Activated CD4-positive, alpha-beta T cell treated with anti-CD3 and anti-CD28 coated beads, Interleukin-2, amount 10 ng/mL, durations not matched to agents 24 days and 14 days (primary cell): ENCODE data around the gene FBXW9. TPM values are rescaled to one million over a fixed set of nuclear protein-coding genes. Genes with fewer than 3 reads are reported as not detected.
"Not testable (repeated sequence)": the region's sequence is repeated elsewhere in the genome, so short reads cannot be mapped to it uniquely, and the experiment has no call there.

ENCODE experiments used
- DNase-seq: peaks from one replicate; pipeline ENCODE4 v3.0.0; 2022
- H3K27ac Mint-ChIP-seq: one replicate; pipeline ENCODE4 v1.8.0; 2022; ENCODE audit warnings: mild to moderate bottlenecking, mixed read lengths
- H3K27me3 Mint-ChIP-seq: one replicate; pipeline ENCODE4 v1.8.0; 2022; ENCODE audit warnings: mixed read lengths
- H3K36me3 Mint-ChIP-seq: one replicate; pipeline ENCODE4 v1.8.0; 2022; ENCODE audit warnings: low read depth, mild to moderate bottlenecking, mixed read lengths
- H3K4me1 Mint-ChIP-seq: one replicate; pipeline ENCODE4 v1.8.0; 2021; ENCODE audit warnings: mixed read lengths
- H3K4me3 Mint-ChIP-seq: one replicate; pipeline ENCODE4 v1.8.0; 2022; ENCODE audit warnings: mild to moderate bottlenecking, moderate library complexity, mixed read lengths
- H3K9me3 Mint-ChIP-seq: one replicate; pipeline ENCODE4 v1.8.0; 2021; ENCODE audit warnings: mixed read lengths
- intact Hi-C: fragments of 100-400 bp; cut with micrococcal nuclease; formaldehyde crosslinking; loops from one replicate; pipeline ENCODE4 v1.15.1; 2023
- total RNA-seq: library from RNA; stranded (reverse); gene quantifications from 2 replicates; pipeline ENCODE4 v1.2.3, GENCODE V29; 2022

The FBXW9 gene
- total RNA-seq, 1 donor from 2014 or later: 12.4 TPM

DNA sequence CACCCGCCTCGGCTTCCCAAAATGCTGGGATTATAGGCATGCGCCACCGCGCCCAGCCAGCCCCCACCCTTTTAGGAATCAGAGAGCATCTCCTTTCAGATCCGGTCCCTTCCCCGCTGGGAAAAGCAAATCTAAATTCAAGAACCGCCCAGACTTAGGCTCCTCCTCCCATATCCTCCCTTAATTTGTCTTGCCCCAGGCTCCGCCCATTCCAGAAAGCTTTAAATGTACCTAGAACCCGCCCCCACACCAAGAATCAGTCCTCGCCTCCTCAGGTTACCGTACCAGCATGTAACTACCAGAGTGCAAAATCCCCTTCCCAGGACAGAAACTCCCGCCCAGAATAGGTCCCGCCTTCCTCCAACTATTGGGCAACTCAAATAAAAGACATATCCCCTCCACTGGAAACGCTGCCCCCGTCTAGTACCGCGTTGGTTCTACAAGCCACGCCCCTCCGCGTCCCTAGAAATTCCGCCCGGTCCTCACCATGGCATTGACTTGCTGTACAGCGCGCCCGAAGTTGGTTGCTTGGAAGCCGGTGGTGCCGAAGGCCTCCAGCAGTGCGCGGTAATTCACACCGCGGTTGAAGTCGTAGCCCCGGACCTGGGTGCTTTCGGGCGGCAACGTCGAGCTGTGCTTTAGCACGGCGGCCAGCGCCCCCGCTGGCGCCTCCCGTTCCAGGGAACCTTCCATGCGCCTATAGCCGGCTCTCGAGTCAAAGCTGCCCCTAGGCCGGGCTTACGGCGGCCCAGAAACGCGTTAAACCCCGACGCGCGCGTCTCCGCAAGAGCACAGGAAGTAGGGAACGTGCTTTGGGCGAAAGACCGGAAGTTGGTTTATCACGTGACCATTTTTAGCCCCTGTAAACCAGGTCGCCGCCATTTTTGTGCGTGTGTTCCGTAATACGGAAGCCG lies 15.1 kb downstream of the FBXW9 start, which contains the start of gene DHPS:
Gene DHPS, minus strand, starts transcription at position 807 of the 914 bp plus-strand sequence. Its CDS starts 114 bp downstream, at position 693.
- peak within 1 kb of the TSS; percentile 92 for H3K27ac Mint-ChIP-seq
- H3K36me3 Mint-ChIP-seq: peaks cover 32% of the 10 kb centered on the region
- intact Hi-C loops: loop anchor here (1.0 to 2.0 kb wide), 3 partner anchors 12 to 41 kb away; partner anchors contain the start of gene FBXW9
- peaks cover 20% of the 10 kb centered on the region for H3K4me1 Mint-ChIP-seq
- H3K27me3 Mint-ChIP-seq: no peaks in the 10 kb centered on the region
- H3K4me3 Mint-ChIP-seq: peak within 1 kb of the TSS; percentile 94
- DNase-seq: peak; percentile 97
- no peaks in the 10 kb centered on the region for H3K9me3 Mint-ChIP-seq

DNA sequence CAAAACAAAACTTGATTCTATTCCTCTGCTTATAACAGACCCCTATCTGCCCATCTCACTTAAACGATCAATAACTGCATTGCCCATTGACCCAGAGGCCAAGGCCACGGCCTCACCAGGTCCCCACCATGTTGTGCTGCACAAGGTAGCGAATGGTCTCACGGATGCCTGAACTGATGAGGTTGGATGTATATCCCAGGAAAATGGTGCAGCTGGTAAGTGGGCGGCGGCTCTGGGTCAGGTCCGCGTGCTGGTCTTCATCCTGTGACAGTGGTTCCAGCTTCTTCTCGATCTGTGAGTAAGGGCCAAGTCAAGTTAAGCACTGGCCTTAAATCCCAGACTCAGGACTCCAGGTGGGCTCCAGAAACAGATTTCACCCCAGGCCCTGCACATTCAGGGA lies 16.4 kb downstream of the FBXW9 start:
- intact Hi-C loops: loop anchor here (2.0 kb wide), 1 partner anchor 17 kb away; the partner anchor contains the start of gene FBXW9
- Mint-ChIP-seq H3K4me1 (peaks cover 22% of the 10 kb centered on the region), H3K4me3 (peak overlapping the region; percentile 63), H3K27me3 (no peaks in the 10 kb centered on the region), H3K9me3 (no peaks in the 10 kb centered on the region), H3K27ac (no peak overlapping the region), H3K36me3 (peaks cover 40% of the 10 kb centered on the region)
- DNase-seq: no peak

DNA sequence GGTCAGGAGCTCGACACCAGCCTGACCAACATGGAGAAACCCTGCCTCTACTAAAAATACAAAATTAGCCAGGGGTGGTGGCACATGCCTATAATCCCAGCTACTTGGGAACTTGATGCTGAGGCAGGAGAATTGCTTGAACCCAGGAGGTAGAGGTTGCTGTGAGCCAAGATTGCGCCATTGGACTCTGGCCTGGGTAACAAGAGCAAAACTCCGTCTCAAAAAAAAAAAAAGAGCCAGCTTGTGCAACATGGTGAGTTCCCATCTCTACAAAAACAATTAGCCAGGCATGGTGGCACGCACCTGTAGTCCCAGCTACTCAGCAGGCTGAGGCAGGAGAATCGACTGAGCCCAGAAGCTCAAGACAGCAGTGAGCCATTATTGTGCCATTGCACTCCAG lies 18.4 kb downstream of the FBXW9 start:
- H3K36me3 Mint-ChIP-seq: peaks cover 56% of the 10 kb centered on the region
- H3K4me3 Mint-ChIP-seq, intact Hi-C loops: not testable (repeated sequence)

DNA sequence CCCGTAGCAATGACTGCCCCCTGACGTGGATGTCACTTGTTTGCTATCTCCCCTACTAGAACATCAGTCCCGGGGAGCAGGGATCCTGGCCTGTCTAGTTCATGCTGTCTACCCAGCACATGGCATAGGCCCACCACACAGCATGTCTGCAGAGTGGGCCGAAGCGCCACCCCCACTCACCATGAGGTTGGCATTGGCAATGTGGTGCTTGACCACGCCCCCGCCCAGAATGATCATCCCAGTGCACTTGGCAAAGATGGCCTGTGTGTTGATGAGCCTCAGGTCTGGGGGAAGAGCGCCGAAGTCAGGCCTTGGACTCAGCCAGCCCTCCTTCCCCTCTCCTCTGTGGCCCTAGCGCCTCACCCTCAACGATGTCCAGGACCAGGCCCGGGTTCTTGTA lies 19.5 kb downstream of the FBXW9 start:
- Mint-ChIP-seq H3K27ac (no peak overlapping the region), H3K4me3 (no peak overlapping the region), H3K4me1 (peaks cover 24% of the 10 kb centered on the region), H3K9me3 (no peaks in the 10 kb centered on the region), H3K27me3 (no peaks in the 10 kb centered on the region), H3K36me3 (peaks cover 61% of the 10 kb centered on the region)
- no peak for DNase-seq
- intact Hi-C loops: no loop called here

More for the DNA sequence above, 18.4 kb downstream of the FBXW9 start:
- H3K4me1 Mint-ChIP-seq: peaks cover 22% of the 10 kb centered on the region
- not testable (repeated sequence) for DNase-seq, H3K27me3 Mint-ChIP-seq, H3K9me3 Mint-ChIP-seq, H3K27ac Mint-ChIP-seq

DNA sequence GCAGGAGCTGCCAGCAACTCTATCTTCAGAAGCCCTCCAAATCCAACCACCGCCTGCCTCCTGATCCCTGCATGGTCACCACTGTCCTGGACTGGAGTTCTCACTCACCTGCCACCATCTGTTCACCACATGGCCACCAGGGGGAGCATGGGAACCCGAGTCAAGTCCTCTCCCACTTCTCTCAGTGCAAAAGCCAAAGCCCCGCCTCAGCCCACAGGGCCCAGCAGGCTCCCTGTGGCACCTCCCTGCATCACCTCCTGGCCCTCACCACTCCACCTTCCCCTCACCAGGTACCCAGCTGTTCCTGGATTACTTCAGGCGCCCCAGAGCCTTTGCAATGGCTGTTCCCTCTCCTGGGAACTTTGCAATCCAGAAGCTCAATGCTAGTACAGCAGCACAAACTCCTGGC lies 20.0 kb downstream of the FBXW9 start:
- Mint-ChIP-seq H3K27ac (peak overlapping the region; percentile 5), H3K9me3 (no peaks in the 10 kb centered on the region), H3K27me3 (no peaks in the 10 kb centered on the region), H3K4me1 (peaks cover 26% of the 10 kb centered on the region), H3K36me3 (peaks cover 63% of the 10 kb centered on the region), H3K4me3 (peak overlapping the region; percentile 1)
- DNase-seq: peak; percentile 95
- intact Hi-C loops: no loop called here

DNA sequence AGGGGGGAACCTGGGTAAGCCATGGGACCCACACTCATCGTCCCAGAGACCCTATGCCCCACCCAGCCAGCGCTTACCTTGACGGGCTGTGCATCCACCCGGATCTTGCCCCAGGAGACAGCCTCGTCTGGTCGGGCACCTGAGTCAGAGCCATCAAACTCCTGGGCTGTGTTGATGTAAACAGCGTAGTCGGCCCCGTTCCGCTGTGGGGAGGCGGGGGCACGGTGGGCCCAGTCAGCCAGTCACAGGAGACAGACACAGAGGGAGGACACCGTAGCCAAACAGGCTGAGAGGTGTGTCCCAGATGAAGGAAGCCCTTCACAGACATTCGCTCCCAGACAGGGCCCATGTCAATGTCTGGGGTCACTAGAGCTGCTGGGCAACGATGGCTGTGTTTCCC lies 20.5 kb downstream of the FBXW9 start:
- no peak overlapping the region for H3K27ac Mint-ChIP-seq
- no peaks in the 10 kb centered on the region for H3K27me3 Mint-ChIP-seq
- no peak for DNase-seq
- H3K4me1 Mint-ChIP-seq: peaks cover 23% of the 10 kb centered on the region
- no peak overlapping the region for H3K4me3 Mint-ChIP-seq
- no peaks in the 10 kb centered on the region for H3K9me3 Mint-ChIP-seq
- peaks cover 60% of the 10 kb centered on the region for H3K36me3 Mint-ChIP-seq
- intact Hi-C loops: no loop called here

DNA sequence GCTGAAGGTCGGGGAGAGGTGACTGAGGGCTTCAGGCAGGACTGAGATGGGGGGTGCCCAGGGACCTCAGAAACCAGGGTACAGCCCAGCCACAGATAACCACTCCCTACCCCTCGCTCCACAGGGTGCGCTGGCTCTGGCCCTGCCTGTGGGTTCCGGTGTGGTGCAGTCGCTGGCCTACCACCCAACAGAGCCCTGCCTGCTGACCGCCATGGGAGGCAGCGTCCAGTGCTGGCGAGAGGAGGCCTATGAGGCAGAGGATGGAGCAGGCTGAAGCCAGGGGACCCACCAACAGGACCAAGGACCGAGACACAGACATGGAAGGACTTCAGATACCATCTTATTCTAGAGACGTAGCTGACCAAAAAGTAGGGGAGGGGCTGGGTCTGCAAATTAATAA lies 21.0 kb downstream of the FBXW9 start:
- H3K27ac Mint-ChIP-seq: no peak overlapping the region

DNA sequence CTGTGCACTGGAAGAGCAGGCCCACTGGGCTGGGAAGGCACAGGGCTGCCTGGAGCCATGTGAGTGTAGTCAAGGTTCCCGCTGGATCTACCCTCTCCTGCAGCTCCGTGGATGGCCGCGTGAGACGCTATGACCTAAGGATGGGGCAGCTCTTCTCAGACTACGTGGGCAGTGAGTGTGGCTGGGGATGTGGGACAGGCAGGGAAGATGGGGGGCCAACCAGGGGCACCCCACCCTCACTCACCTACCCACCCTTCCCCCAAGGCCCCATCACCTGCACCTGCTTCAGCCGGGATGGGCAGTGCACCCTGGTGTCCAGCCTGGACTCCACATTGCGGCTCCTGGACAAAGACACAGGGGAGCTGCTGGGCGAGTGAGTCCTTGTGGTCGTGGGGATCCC lies 23.7 kb downstream of the FBXW9 start:
- H3K4me1 Mint-ChIP-seq: peaks cover 35% of the 10 kb centered on the region

More for the DNA sequence above, 21.0 kb downstream of the FBXW9 start:
- H3K4me3 Mint-ChIP-seq: no peak overlapping the region
- intact Hi-C loops: no loop called here
- DNase-seq: no peak
- H3K27me3 Mint-ChIP-seq: no peaks in the 10 kb centered on the region
- peaks cover 23% of the 10 kb centered on the region for H3K4me1 Mint-ChIP-seq
- H3K9me3 Mint-ChIP-seq: no peaks in the 10 kb centered on the region
- H3K36me3 Mint-ChIP-seq: peaks cover 62% of the 10 kb centered on the region

DNA sequence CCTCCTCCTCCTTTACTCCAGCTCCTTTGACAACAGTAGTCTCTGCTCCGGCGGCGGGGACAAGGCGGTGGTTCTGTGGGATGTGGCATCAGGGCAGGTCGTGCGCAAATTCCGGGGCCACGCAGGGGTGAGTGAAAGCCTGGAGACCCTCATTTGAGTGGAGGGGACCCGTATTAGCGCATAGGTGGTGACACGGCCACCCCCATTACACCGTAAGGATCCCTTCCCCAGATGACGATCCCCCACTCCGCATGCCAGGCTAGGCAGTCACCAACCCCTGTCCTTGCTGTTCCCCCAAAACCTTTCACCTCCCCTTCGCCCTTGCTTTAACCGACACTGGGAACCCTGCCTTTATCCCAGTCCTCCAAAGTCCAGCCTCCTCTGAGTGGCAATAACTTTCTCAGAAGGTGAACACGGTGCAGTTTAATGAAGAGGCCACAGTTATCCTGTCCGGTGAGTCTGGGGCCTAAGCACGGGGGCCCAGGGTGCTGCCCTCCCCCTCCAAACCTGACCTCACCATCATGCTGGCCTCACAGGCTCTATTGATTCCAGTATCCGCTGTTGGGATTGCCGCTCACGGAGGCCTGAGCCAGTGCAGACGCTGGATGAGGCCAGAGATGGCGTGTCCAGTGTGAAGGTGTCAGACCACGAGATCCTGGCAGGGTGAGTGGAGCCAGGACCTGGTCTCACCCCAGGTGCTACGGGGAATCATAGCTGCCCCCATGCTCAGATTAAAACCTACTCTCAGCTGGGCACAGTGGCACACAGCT lies 26.1 kb downstream of the FBXW9 start:
- no peak for DNase-seq
- Mint-ChIP-seq H3K36me3 (peaks cover 40% of the 10 kb centered on the region), H3K9me3 (no peaks in the 10 kb centered on the region), H3K27ac (peak overlapping the region; percentile 100), H3K4me3 (peak overlapping the region; percentile 92), H3K27me3 (no peaks in the 10 kb centered on the region), H3K4me1 (peaks cover 41% of the 10 kb centered on the region)
- intact Hi-C loops: no loop called here

More for the DNA sequence above, 23.7 kb downstream of the FBXW9 start:
- Mint-ChIP-seq H3K36me3 (peaks cover 53% of the 10 kb centered on the region), H3K27me3 (no peaks in the 10 kb centered on the region), H3K4me3 (no peak overlapping the region), H3K9me3 (no peaks in the 10 kb centered on the region), H3K27ac (no peak overlapping the region)
- DNase-seq: no peak
- intact Hi-C loops: loop anchor here (1.0 kb wide), 2 partner anchors 32 to 108 kb away; no protein-coding TSS in a partner anchor

DNA sequence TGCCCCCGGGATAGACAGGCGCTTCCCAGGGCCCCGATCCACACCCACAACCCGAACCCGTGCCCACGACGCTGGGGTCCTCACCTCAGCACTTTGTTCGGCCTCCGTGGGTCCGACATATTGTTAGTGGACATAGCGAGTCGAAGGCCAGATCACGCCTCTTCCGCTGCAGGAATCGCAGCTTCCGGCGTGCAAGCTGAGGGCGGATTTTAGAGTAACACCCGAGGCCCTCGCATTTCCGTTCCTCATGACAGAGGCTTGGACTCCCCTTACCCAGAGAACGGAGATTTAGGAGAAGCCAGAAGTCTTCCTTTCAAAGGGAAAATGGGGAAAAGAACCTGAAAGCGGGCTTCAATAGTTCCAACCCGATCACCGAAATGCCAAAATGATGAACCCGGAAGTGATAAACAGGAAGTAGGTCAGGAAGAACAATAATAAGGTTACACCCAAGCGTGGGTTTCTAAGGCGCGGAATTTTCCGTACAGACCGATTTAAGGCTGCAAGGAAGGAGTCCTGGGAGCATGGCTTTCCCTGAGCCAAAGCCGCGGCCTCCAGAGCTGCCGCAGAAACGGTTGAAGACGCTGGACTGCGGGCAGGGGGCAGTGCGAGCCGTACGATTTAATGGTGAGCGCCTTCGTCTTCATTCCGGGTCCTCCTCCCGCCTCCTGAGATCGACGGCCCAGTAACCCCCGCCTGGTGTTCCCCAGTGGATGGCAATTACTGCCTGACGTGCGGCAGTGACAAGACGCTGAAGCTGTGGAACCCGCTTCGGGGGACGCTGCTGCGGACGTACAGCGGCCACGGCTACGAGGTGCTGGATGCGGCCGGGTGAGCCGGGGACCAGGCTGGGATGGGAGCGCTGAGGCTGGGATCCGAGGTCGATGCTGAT lies 26.9 kb downstream of the FBXW9 start:
- peak; percentile 93 for DNase-seq
- intact Hi-C loops: loop anchor here (1.0 kb wide), 2 partner anchors 12 to 118 kb away; partner anchors contain the start of genes DHPS and ZNF564
- Mint-ChIP-seq H3K27me3 (no peaks in the 10 kb centered on the region), H3K4me1 (peaks cover 45% of the 10 kb centered on the region), H3K36me3 (peaks cover 41% of the 10 kb centered on the region), H3K27ac (peak overlapping the region; percentile 100), H3K9me3 (no peaks in the 10 kb centered on the region), H3K4me3 (peak overlapping the region; percentile 92)

DNA sequence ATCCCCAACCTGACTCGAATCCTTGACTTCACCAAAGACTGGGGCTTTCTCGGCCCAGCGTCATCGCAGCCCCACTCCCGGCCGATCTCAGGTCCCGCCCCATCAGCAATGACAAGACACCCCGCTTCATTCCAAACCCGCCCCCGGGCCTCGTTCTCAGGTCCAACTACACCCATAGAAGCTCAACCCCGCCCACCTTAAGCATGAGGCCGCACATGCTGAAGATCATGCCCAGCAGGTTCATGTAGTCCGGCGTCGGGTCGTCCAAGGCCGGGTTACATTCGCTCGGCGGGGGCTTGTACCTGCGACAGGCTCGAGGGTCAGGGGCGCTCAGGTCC lies 27.5 kb downstream of the FBXW9 start:
- DNase-seq: peak; percentile 92
- peaks cover 41% of the 10 kb centered on the region for H3K36me3 Mint-ChIP-seq
- no peaks in the 10 kb centered on the region for H3K27me3 Mint-ChIP-seq
- intact Hi-C loops: loop anchor here (1.0 kb wide), 2 partner anchors 12 to 118 kb away; partner anchors contain the start of genes DHPS and ZNF564
- H3K9me3 Mint-ChIP-seq: no peaks in the 10 kb centered on the region
- peak overlapping the region; percentile 92 for H3K4me3 Mint-ChIP-seq
- peaks cover 46% of the 10 kb centered on the region for H3K4me1 Mint-ChIP-seq
- H3K27ac Mint-ChIP-seq: peak overlapping the region; percentile 100

DNA sequence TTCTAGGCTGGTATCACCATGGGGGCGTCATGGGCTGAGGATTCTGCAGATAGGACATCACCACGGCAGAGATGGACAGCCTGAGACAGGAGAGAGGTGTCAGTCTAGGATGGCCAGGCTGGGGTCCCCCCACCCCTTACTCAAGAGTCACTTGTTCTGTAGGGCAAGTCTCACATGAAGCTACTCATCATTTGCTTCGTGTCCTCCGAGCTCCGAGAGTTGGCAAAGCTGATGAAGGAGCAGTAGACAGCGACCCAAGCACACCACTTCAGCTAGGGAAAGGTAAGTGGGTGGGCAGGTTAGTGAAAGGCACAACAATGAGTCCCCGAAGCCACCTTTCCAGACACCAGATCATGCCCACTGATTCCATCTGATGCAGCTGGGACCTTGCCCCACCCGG lies 28.1 kb downstream of the FBXW9 start:
- Mint-ChIP-seq H3K27me3 (no peaks in the 10 kb centered on the region), H3K9me3 (no peaks in the 10 kb centered on the region), H3K4me3 (peak overlapping the region; percentile 92), H3K36me3 (peaks cover 40% of the 10 kb centered on the region), H3K27ac (peak overlapping the region; percentile 100), H3K4me1 (peaks cover 46% of the 10 kb centered on the region)
- intact Hi-C loops: no loop called here
- peak; percentile 68 for DNase-seq
